Dermis blood vessel endothelial cell (primary cell): ENCODE results near the gene SDF4. TPM values are rescaled to one million over a fixed set of nuclear protein-coding genes. Genes with fewer than 3 reads are reported as not detected.

Experiments used
- DNase-seq: peaks from one replicate; pipeline ENCODE4 v3.0.0; 2010
- total RNA-seq: library from RNA; depleted of rRNA; stranded (reverse); fragments of >200 nt; gene quantifications from 2 replicates; pipeline ENCODE4 v1.2.3, GENCODE V29; 2014

The SDF4 gene
- total RNA-seq, 1 donor from 2014 or later, result 122 TPM

- no peak for DNase-seq
Observed at GRCh38 chr1:1175221-1176062, 56.4 kb downstream of the SDF4 start.

DNA sequence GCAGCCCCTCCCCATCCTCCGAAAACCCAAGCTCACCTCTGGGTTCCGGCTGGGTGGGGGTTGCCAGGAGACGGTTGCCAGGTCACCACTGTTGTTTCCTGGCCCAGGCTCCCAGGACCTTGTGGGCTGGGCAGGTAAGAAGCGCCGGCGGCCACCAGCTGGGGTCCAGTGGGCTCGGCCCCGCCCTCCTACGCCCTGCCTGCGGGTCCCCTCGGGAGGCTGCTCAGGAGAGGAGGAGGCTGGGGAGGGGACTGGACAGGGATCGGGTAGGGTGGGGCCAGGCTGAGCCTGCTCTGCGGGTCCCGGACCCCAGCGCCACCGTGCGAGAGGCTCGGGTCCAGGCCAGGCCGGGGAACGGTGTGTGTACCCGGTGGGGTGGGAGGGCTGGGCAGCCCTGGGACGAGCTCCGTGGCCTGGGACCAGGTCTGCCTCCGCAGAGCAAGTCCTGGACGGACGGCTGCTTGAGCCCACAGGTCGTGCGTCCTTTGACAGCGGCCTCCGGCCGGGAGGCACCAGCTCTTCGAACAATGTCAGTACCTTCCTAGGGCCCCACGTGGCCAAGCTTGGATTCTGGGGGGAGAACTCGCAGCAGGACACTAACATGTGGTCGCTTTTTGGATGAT lies 57.9 kb downstream of the SDF4 start, which contains the start of gene TTLL10:
Gene TTLL10, plus strand, starts transcription at position 88 of the 623 bp plus-strand sequence. CDS start 5,336 bp downstream, outside the sequence.
- no peak for DNase-seq

DNA sequence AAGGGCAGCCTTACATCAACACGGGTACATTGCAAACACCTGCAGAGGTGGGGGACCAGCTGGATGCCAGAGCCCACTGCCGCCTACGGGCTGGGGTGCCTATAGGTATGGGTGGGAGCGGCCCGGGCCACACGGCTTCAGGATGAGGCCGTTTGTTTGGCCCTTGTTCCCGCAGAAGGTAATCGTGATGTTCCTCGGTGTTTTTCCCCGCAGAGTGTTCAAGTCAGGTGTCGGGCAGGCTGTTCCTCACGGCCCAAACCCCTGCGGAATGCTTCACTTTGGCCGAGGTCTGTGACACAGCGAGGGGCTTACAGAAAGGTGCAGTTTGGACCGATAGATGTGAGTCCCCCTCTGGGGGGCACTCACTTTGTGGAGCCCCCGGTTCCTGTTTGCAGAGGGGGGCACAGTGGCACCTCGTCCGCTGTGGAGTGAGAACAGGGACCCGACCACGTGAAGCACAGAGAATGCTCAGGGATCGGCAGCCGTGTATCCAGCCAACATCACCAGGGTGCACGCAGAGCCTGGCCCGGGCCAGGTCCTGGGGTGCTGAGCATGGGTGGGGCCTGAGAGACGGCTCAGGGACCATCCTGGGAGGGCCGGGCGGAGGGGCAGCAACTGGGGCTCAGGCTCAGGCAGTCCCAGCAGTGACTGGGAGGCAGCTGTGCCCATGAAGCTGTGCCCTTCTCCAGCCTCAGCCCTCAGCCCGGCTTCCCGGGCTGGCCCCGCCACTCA lies 58.6 kb downstream of the SDF4 start:
- no peak for DNase-seq

DNA sequence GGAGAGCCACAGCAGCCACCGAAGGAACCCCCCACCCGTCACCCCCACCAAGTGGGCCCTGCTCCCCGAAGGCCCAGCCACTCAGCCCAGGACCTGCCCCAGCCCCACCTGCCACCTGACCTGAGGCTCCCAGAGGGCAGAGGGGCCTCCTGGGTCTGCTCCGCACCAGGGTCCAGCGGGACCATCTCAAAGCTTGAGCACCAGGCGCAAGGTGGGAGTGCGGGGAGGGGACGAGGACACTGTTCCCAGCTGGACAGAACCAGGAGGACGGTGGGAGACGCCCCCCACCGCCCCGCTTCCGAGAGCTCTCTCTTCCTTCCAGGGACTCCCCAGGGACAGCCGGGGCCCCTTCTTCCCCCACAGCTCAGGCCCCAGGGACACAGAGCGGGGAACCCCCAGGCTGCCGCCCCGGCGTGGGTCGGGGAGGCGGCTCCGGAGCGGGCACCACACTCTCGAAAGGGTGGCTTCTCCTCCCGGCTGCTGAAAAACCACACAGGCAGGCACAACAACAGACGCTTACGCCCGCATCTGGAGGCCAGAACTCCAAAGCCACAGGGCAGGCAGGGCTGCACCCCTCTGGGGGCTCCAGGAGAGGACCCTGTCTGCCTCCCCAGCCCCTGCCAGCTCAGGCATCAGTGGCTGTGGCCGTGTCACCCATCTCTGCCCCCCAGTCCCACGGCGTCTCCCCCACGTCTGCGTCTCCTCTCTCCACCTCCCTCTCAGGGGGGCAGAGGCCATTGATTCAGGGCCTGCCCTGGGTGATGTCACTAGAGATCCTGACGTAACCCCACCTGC lies 60.1 kb downstream of the SDF4 start:
- no peak for DNase-seq

DNA sequence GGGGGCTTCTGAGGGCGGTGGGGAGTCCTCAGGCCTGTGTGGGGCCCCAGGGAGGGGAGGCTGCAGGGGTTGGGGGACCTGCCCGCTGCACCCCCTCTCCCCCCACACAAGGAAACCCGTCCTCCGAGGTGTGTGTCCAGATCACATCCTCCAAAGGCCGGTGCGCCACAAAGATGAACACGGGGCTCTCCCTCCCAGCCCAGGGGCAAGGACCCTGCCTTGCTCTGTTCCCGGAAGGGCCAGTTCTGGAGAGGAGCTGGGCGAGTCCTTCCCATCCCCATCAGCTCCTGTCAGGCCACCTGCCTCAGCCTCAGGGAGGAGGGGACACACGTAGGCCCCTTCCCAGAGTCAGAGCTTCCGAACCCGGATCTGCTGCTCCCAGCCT lies 60.6 kb downstream of the SDF4 start:
- no peak for DNase-seq

GRCh38 chr1:1170215-1171091 lies 61.3 kb downstream of the SDF4 start:
- DNase-seq, result no peak

GRCh38 chr1:1169429-1170214 lies 62.2 kb downstream of the SDF4 start:
- no peak for DNase-seq

- DNase-seq, result no peak
Observed at GRCh38 chr1:1168451-1169411, 63.1 kb downstream of the SDF4 start.

DNA sequence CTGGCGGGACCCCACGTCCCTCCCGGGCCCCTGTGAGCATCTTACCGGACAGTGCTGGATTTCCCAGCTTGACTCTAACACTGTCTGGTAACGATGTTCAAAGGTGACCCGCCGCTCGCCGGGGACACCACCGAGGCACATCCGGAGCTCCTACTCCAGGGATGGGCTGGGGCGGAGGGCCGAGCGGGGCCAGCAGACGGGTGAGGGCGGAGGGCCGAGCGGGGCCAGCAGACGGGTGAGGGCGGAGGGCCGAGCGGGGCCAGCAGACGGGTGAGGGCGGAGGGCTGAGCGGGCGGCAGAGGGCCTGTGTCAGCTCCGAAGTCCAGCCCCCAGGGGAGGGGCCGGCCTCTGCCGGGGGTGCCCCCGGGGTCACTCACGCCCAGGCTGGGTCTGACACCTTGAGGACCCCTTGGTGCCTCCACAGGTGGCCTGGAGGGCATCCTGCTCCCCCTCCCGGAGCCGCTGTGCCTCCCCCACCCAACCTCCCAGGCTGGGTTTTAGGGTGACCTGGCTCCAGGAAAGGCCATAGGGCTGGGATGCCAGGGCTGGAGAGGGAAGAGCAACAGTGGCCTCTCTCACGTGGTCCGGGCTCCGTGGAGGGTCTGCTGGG lies 63.9 kb downstream of the SDF4 start:
- DNase-seq, result no peak

DNA sequence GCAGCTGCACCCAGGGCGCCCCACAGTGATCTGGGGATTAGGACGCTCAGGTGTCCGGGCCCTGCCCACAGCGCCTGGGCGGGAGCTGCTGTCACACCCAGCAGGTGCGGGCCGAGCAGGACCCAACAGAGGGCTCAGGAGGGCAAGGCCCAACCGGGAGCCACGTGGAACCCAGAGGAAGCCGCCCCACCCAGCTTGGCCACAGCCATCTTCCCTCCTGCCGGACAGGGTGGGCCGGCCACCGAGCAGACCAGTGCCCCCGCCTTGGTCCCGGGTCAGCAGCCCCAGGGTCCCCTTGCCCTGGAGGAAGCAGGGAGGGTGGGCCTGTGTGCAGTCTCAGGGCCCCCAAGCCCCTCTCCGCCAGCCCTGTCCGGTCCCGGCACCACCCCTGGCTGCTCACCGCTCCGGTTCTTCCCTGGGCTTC lies 64.4 kb downstream of the SDF4 start:
- no peak for DNase-seq

Other genes with a start within 250 kb of the SDF4 start
- not detected in 2 replicates for gene PERM1, start 249.9 kb downstream of the SDF4 start, total RNA-seq
- gene HES4, start 231.9 kb downstream of the SDF4 start, total RNA-seq, result 49.6 and 76.9 TPM in 2 replicates
- gene ISG15, start 218.5 kb downstream of the SDF4 start, total RNA-seq, result 75.4 and 122 TPM in 2 replicates
- gene AGRN, start 211.9 kb downstream of the SDF4 start, total RNA-seq, result 102 and 117 TPM in 2 replicates
- not detected in 2 replicates for gene RNF223, start 157.7 kb downstream of the SDF4 start, total RNA-seq
- gene C1orf159, start 115.9 kb downstream of the SDF4 start, total RNA-seq, result 11.4 and 11.7 TPM in 2 replicates
- gene TTLL10, start 58.1 kb downstream of the SDF4 start, total RNA-seq, result not detected in 2 replicates
- 1.0 TPM in 1 of 2 replicates, not detected in the other for gene TNFRSF18, start 25.4 kb downstream of the SDF4 start, total RNA-seq
- gene TNFRSF4, start 17.8 kb downstream of the SDF4 start, total RNA-seq, result 1.8 and 4.8 TPM in 2 replicates
- 36.1 and 46.6 TPM in 2 replicates for gene B3GALT6, start 236 bp upstream of the SDF4 start, total RNA-seq
- 0.17 and 0.56 TPM in 2 replicates for gene C1QTNF12, start 14.7 kb upstream of the SDF4 start, total RNA-seq
- gene UBE2J2, start 41.9 kb upstream of the SDF4 start, total RNA-seq, result 57.3 and 62.1 TPM in 2 replicates
- gene SCNN1D, start 48.4 kb upstream of the SDF4 start, total RNA-seq, result 0.14 and 1.0 TPM in 2 replicates
- 16.8 and 30.6 TPM in 2 replicates for gene ACAP3, start 75.9 kb upstream of the SDF4 start, total RNA-seq
- 11.1 and 13.7 TPM in 2 replicates for gene PUSL1, start 76.6 kb upstream of the SDF4 start, total RNA-seq
- gene INTS11, start 92.7 kb upstream of the SDF4 start, total RNA-seq, result 52.8 and 77.5 TPM in 2 replicates
- 21.6 and 33.3 TPM in 2 replicates for gene CPTP, start 92.8 kb upstream of the SDF4 start, total RNA-seq
- gene TAS1R3, start 99.3 kb upstream of the SDF4 start, total RNA-seq, result 0.28 and 0.85 TPM in 2 replicates
- gene DVL1, start 117.4 kb upstream of the SDF4 start, total RNA-seq, result 43.5 and 54.6 TPM in 2 replicates
- gene MXRA8, start 126.6 kb upstream of the SDF4 start, total RNA-seq, result 0.56 and 1.7 TPM in 2 replicates
- 80.2 and 106 TPM in 2 replicates for gene AURKAIP1, start 143.2 kb upstream of the SDF4 start, total RNA-seq
- gene CCNL2, start 167.3 kb upstream of the SDF4 start, total RNA-seq, result 71.1 and 183 TPM in 2 replicates
- 98.2 and 102 TPM in 2 replicates for gene MRPL20, start 175.3 kb upstream of the SDF4 start, total RNA-seq
- 0.28 and 0.51 TPM in 2 replicates for gene ANKRD65, start 189.3 kb upstream of the SDF4 start, total RNA-seq
- gene VWA1, start 203.7 kb upstream of the SDF4 start, total RNA-seq, result 12.7 and 45.3 TPM in 2 replicates
- 0.17 and 1.5 TPM in 2 replicates for gene ATAD3C, start 217.7 kb upstream of the SDF4 start, total RNA-seq
- gene ATAD3B, start 239.8 kb upstream of the SDF4 start, total RNA-seq, result 15.0 and 21.7 TPM in 2 replicates